B cell (primary cell): ENCODE data around the gene BACH2. TPM values are rescaled to one million over a fixed set of nuclear protein-coding genes. Genes with fewer than 3 reads are reported as not detected.

Source experiments
- ATAC-seq: fragments of 200-7000 bp; cut with Tn5 transposase; one replicate; pipeline ENCODE4 v1.10.0; 2021; ENCODE audit warnings: low read depth, mild to moderate bottlenecking, moderate number of reproducible peaks, moderate library complexity
- CTCF ChIA-PET: fragments of 350-600 bp; sonication (Branson Sonifier 250); formaldehyde crosslinking; loops from one replicate; lab custom pipeline; 2021; ENCODE audit warnings: antibody characterized with exemption, inconsistent platforms; lab: Charles Lee
- POLR2A ChIA-PET: fragments of 350-600 bp; sonication (Branson Sonifier 250); formaldehyde crosslinking; loops from one replicate; lab custom pipeline; 2021; ENCODE audit warnings: antibody characterized with exemption; lab: Charles Lee
- DNase-seq: peaks from one replicate; pipeline ENCODE4 v3.0.0; 2013
- H2AFZ ChIP-seq: 2 replicates; pipeline ENCODE4 v1.6.1; 2012; ENCODE audit warnings: mild to moderate bottlenecking, low read depth, low read length; ENCODE audit not compliant: insufficient read depth, poor library complexity, severe bottlenecking
- H3K27ac ChIP-seq, 2 donors: 1 replicate in 1 of 2; 2 replicates in 1 of 2; pipeline ENCODE4 v1.5.1; 2012 to 2013; ENCODE audit warnings: low read length in 2 of 2, mild to moderate bottlenecking in 2 of 2, moderate library complexity in 1 of 2
- H3K27me3 ChIP-seq, 4 experiments: fragments of 200-600 bp in 1 of 4; sonication (generic) in 1 of 4; replicated peaks in 1 of 4; 1 replicate in 2 of 4; 2 replicates in 2 of 4; pipeline versions ENCODE4 v1.6.1 to v1.7.0; 2013 to 2016; ENCODE audit warnings: low read length in 3 of 4, mild to moderate bottlenecking in 2 of 4, mixed read lengths in 1 of 4, moderate library complexity in 1 of 4; ENCODE audit not compliant: insufficient read depth in 4 of 4, control insufficient read depth in 3 of 4; ENCODE audit errors: control extremely low read depth in 1 of 4
- H3K36me3 ChIP-seq, 2 experiments: replicated peaks in 1 of 2; 1 replicate in 1 of 2; 2 replicates in 1 of 2; pipeline versions ENCODE4 v1.6.1 to v1.7.1; 2013; ENCODE audit warnings: low read length in 1 of 2; ENCODE audit not compliant: insufficient read depth in 2 of 2, control insufficient read depth in 1 of 2; ENCODE audit errors: control extremely low read depth in 1 of 2, extremely low read depth in 1 of 2
- H3K4me1 ChIP-seq, 2 donors: fragments of 200-600 bp in 1 of 2; sonication (generic) in 1 of 2; 1 replicate in 1 of 2; 2 replicates in 1 of 2; pipeline versions ENCODE4 v1.5.1 to v1.6.1; 2013 to 2017; ENCODE audit warnings: low read length in 2 of 2; ENCODE audit not compliant: control insufficient read depth in 2 of 2, insufficient read depth in 2 of 2
- H3K4me2 ChIP-seq: replicated peaks from 2 replicates; pipeline ENCODE3; 2012; ENCODE audit warnings: mild to moderate bottlenecking, low read depth, low read length; ENCODE audit not compliant: poor library complexity, severe bottlenecking
- H3K4me3 ChIP-seq, 5 experiments: fragments of 200-600 bp in 1 of 5; sonication (generic) in 1 of 5; 1 replicate in 3 of 5; 2 replicates in 2 of 5; pipeline versions ENCODE4 v1.5.1 to v1.7.0; 2011 to 2016; ENCODE audit warnings: low read length in 4 of 5, mild to moderate bottlenecking in 4 of 5, low read depth in 2 of 5, control low read depth in 1 of 5, moderate library complexity in 1 of 5; ENCODE audit not compliant: insufficient read depth in 1 of 5; ENCODE audit errors: control extremely low read depth in 1 of 5, extremely low read depth in 1 of 5
- H3K79me2 ChIP-seq: fragments of 200-600 bp; sonication (generic); one replicate; pipeline ENCODE4 v1.6.0; 2016; ENCODE audit warnings: low read length; ENCODE audit not compliant: control insufficient read depth, insufficient read depth
- H3K9ac ChIP-seq: fragments of 200-600 bp; sonication (generic); 2 replicates; pipeline ENCODE4 v1.6.1; 2017; ENCODE audit warnings: mild to moderate bottlenecking, low read length, moderate library complexity
- H3K9me3 ChIP-seq, 3 donors: one replicate each; pipeline versions ENCODE4 v1.6.1 to v1.7.1; 2013; ENCODE audit warnings: low read length in 2 of 3; ENCODE audit not compliant: control insufficient read depth in 2 of 3, insufficient read depth in 1 of 3; ENCODE audit errors: control extremely low read depth in 1 of 3
- H4K20me1 ChIP-seq: 2 replicates; pipeline ENCODE4 v1.6.0; 2012; ENCODE audit warnings: mild to moderate bottlenecking, low read length; ENCODE audit not compliant: insufficient read depth, control insufficient read depth, poor library complexity, severe bottlenecking
- H3K27ac Mint-ChIP-seq: one replicate; pipeline ENCODE4 v1.8.0; 2021; ENCODE audit warnings: mixed read lengths
- H3K27me3 Mint-ChIP-seq: one replicate; pipeline ENCODE4 v1.8.0; 2021; ENCODE audit warnings: mixed read lengths
- H3K4me1 Mint-ChIP-seq: one replicate; pipeline ENCODE4 v1.8.0; 2021; ENCODE audit warnings: mixed read lengths
- H3K4me3 Mint-ChIP-seq: one replicate; pipeline ENCODE4 v1.8.0; 2021; ENCODE audit warnings: mixed read lengths
- H3K9me3 Mint-ChIP-seq: one replicate; pipeline ENCODE4 v1.8.0; 2022; ENCODE audit warnings: mixed read lengths; ENCODE audit not compliant: insufficient read depth
- CTCF ChIP-seq: fragments of 200-600 bp; IDR thresholded peaks from one replicate; pipeline ENCODE4 v1.8.0; 2022; ENCODE audit warnings: antibody characterized with exemption, mild to moderate bottlenecking
- EZH2 ChIP-seq: IDR thresholded peaks from 2 replicates; pipeline ENCODE4 v1.6.1; 2012; ENCODE audit warnings: borderline replicate concordance, low read depth, mild to moderate bottlenecking, moderate library complexity, low read length; ENCODE audit not compliant: insufficient read depth, poor library complexity, severe bottlenecking
- WGBS: methylation state at CpG from one replicate; pipeline ENCODE4 v1.1.5; 2013; ENCODE audit warnings: missing lambda C conversion rate; ENCODE audit not compliant: insufficient coverage; 5-methylcytosine and 5-hydroxymethylcytosine counted together
- intact Hi-C: fragments of 100-400 bp; cut with micrococcal nuclease; formaldehyde crosslinking; loops from one replicate; pipeline ENCODE4 v1.10.0; 2022
- polyA plus RNA-seq: library from polyadenylated mRNA; depleted of rRNA; stranded (reverse); fragments of >200 nt; gene quantifications from 2 replicates; pipeline ENCODE4 v1.2.3, GENCODE V29; 2012
- total RNA-seq, 2 donors: library from RNA; stranded (reverse); fragments of 120-200 nt in 1 of 2; gene quantifications; 1 replicate in 1 of 2; 2 replicates in 1 of 2; pipeline versions ENCODE4 v1.2.3 to v1.2.4, GENCODE V29; 2013 to 2022

The BACH2 gene
- total and polyA plus RNA-seq, 2 donors (not counting 1 experiment from before 2014, with no cell fraction given) = 41.1 to 235 TPM

GRCh38 chr6:89999945-90000825 lies 296.5 kb downstream of the BACH2 start:
- ATAC-seq (no peak), DNase-seq (no peak)
- Histone ChIP-seq H4K20me1 (peaks cover 69% of the 10 kb centered on the region), H3K4me1 (no peaks in the 10 kb centered on the region), H3K4me2 (no peak overlapping the region), H3K36me3 (peaks cover 0 to 81% of the 10 kb centered on the region in 2 experiments), H3K4me3 (no peak overlapping the region), H3K9me3 (no peaks in the 10 kb centered on the region), H2AFZ (no peak overlapping the region), H3K27ac (peak overlapping the region in 1 of 2 donors; percentile 11), H3K79me2 (peaks cover 68% of the 10 kb centered on the region), H3K9ac (no peak overlapping the region), H3K27me3 (no peaks in the 10 kb centered on the region)
- H3K4me3 Mint-ChIP-seq = no peak overlapping the region
- H3K27me3 Mint-ChIP-seq = no peaks in the 10 kb centered on the region
- CTCF ChIA-PET = interaction anchor here (0.7 to 1.5 kb wide), 3 partner anchors 10 to 461 kb away, joined by 3 to 4 read pairs (median 3); no protein-coding TSS in a partner anchor
- TF ChIP-seq EZH2 (no peak), CTCF (no peak)
- WGBS = 85% methylated on average over 4 of the region's 8 CpGs
- peaks cover 23% of the 10 kb centered on the region for H3K4me1 Mint-ChIP-seq
- H3K27ac Mint-ChIP-seq = no peak overlapping the region
- H3K9me3 Mint-ChIP-seq = no peaks in the 10 kb centered on the region
- POLR2A ChIA-PET = interaction anchor here (0.7 kb wide), 1 partner anchor 486 kb away, joined by 7 read pairs; no protein-coding TSS in a partner anchor
- intact Hi-C loops = no loop called here

GRCh38 chr6:89999154-89999553 lies 297.5 kb downstream of the BACH2 start:
- intact Hi-C loops = no loop called here
- H3K36me3 ChIP-seq = peaks cover 0 to 71% of the 10 kb centered on the region in 2 experiments
- H3K9me3 ChIP-seq = no peaks in the 10 kb centered on the region
- no peak overlapping the region for H3K9ac ChIP-seq
- H3K27ac Mint-ChIP-seq = no peak overlapping the region
- peaks cover 29% of the 10 kb centered on the region for H3K4me1 Mint-ChIP-seq
- H3K27me3 ChIP-seq = no peaks in the 10 kb centered on the region
- CTCF ChIA-PET = interaction anchor here (1.0 to 1.5 kb wide), 3 partner anchors 9 to 22 kb away, joined by 3 to 4 read pairs (median 3); no protein-coding TSS in a partner anchor
- H2AFZ ChIP-seq = no peak overlapping the region
- POLR2A ChIA-PET = interaction anchor here (0.7 kb wide), 1 partner anchor 487 kb away, joined by 7 read pairs; no protein-coding TSS in a partner anchor
- H3K4me2 ChIP-seq = no peak overlapping the region
- H3K4me1 ChIP-seq = no peaks in the 10 kb centered on the region
- H3K4me3 Mint-ChIP-seq = no peak overlapping the region
- H3K4me3 ChIP-seq = no peak overlapping the region
- H3K79me2 ChIP-seq = peaks cover 68% of the 10 kb centered on the region
- DNase-seq = no peak
- H3K9me3 Mint-ChIP-seq = no peaks in the 10 kb centered on the region
- no peak for ATAC-seq
- H3K27ac ChIP-seq = peak overlapping the region in 1 of 2 donors; percentile 4
- TF ChIP-seq CTCF (no peak), EZH2 (no peak)
- H4K20me1 ChIP-seq = peaks cover 69% of the 10 kb centered on the region
- 75% methylated on average over 2 of the region's 4 CpGs for WGBS
- H3K27me3 Mint-ChIP-seq = no peaks in the 10 kb centered on the region
